GM19240 (cell line): ENCODE measurements around the gene PTGER3.

Experiments used
- DNase-seq: peaks from one replicate; pipeline ENCODE4 v3.0.0; 2011; ENCODE audit warnings: low spot score; ENCODE audit not compliant: insufficient read length

The PTGER3 gene

GRCh38 chr1:71053146-71053545, 5.5 kb upstream of the PTGER3 start:
- no peak for DNase-seq

- peak; percentile 27 for DNase-seq
Measured at GRCh38 chr1:71049951-71050598, 2.5 kb upstream of the PTGER3 start.

GRCh38 chr1:71046891-71047634, 553 bp downstream of the PTGER3 start:
- DNase-seq, result no peak

GRCh38 chr1:71045463-71046028, 2.1 kb downstream of the PTGER3 start:
- no peak for DNase-seq

- no peak for DNase-seq
Measured at GRCh38 chr1:71044833-71045232, 2.8 kb downstream of the PTGER3 start.

GRCh38 chr1:71043065-71043464, 4.6 kb downstream of the PTGER3 start:
- no peak for DNase-seq

- no peak for DNase-seq
Measured at GRCh38 chr1:71041806-71042205, 5.8 kb downstream of the PTGER3 start.

- no peak for DNase-seq
Measured at GRCh38 chr1:71039661-71040262, 7.9 kb downstream of the PTGER3 start.

GRCh38 chr1:71038942-71039341, 8.7 kb downstream of the PTGER3 start:
- DNase-seq, result no peak

- DNase-seq, result no peak
Measured at GRCh38 chr1:71037829-71038620, 9.6 kb downstream of the PTGER3 start.

GRCh38 chr1:71037066-71037465, 10.6 kb downstream of the PTGER3 start:
- DNase-seq, result no peak

GRCh38 chr1:71033136-71033535, 14.5 kb downstream of the PTGER3 start:
- no peak for DNase-seq

- no peak for DNase-seq
Measured at GRCh38 chr1:71031426-71031825, 16.2 kb downstream of the PTGER3 start.

GRCh38 chr1:71030026-71030425, 17.6 kb downstream of the PTGER3 start:
- DNase-seq, result no peak

- no peak for DNase-seq
Measured at GRCh38 chr1:71028981-71029380, 18.6 kb downstream of the PTGER3 start.

- DNase-seq, result no peak
Measured at GRCh38 chr1:71027991-71028390, 19.6 kb downstream of the PTGER3 start.

GRCh38 chr1:71026093-71026492, 21.5 kb downstream of the PTGER3 start:
- DNase-seq, result no peak

GRCh38 chr1:71023515-71023914, 24.1 kb downstream of the PTGER3 start:
- DNase-seq, result no peak

- no peak for DNase-seq
Measured at GRCh38 chr1:71019233-71019969, 28.2 kb downstream of the PTGER3 start.

GRCh38 chr1:71018791-71019190, 28.8 kb downstream of the PTGER3 start:
- no peak for DNase-seq

GRCh38 chr1:71015745-71016144, 31.9 kb downstream of the PTGER3 start:
- no peak for DNase-seq
